NCI-H2227 (cell line): ENCODE data around the gene MTERF4.

ENCODE experiments used
- DNase-seq: peaks from one replicate; lab custom pipeline; 2025; ENCODE audit not compliant: unreplicated experiment; lab: John Stamatoyannopoulos, UW

MTERF4 gene

DNA sequence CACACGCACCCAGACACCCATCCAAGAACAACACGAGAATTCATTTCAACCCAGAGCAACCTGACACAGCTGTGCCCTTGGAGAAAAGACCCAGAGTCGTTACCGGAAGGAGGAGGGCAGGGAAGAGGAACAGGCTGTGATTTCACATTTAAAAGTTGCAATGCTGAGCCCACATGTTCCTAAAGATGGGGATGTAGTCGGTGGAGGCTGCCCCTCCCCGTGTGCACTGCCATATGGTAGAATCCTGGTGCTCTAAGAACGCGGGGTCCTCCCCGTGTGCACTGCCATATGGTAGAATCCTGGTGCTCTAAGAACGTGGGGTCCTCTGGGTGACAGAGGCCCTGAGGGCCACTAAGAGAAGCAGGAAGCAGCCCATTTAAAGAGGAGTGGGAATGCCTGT is 10.9 kb downstream of the MTERF4 start:
- no peak for DNase-seq

DNA sequence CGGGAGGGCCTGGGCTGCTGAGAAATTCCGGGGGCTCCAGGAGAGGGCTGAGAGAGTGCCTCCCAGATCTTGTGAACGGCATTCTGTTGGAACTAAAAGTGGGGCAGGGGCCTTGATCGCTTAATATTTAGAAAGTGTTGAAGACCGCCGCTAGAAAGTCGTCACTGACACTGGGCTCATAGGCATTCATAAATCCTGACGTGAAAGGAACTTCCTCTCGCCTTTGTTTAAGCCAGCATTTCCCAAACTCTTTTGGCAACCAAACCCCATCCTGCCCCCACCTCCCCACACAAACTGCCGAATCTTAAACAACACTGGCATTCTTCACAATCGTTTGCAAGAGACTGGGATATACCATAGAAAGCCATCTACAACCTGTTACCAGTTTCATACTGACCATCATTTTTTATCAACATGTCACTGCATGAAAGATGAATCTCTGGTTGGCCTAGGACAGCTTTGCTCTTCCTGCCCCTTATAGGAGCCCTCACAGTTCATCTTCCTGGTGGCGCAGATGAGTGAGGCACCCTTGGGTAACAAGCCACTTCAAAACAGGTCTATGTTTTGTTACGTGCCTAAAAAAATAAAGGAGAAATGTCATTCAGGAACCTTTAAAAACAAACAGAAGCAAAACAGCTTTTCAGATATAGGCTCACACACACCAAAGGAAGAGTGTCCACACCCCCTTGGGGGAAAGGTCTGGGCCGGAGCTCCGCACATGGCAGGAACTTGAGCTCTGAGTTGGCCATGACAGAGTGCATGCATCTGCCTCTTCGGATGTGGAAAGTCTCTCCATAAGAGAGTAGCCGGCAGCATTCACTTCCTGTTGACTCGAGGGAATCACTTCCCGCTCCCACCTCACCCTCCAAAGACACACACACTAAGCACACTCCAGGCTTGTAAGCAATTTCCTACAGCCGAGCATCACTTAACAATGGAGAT is 13.0 kb downstream of the MTERF4 start:
- DNase-seq: no peak

DNA sequence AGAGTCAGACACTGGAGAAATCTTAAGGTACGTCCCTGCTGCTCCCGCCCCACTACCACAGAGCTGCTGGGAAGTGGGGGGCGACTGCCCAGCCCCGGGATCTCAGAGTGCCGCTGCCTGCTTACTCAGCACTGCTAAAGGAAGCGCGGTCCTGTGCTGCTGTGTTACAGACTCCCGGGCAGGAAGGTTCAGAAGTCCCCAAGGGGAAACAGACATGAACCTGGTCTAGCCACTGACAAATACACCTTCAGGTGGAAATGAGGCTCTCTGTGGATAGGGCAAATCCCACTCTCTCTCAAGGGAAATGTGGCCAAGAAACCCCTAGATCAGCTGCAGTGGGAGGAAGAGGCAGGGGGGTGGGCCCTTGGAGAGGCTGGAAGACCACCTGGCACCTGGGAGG is 13.7 kb downstream of the MTERF4 start:
- no peak for DNase-seq

DNA sequence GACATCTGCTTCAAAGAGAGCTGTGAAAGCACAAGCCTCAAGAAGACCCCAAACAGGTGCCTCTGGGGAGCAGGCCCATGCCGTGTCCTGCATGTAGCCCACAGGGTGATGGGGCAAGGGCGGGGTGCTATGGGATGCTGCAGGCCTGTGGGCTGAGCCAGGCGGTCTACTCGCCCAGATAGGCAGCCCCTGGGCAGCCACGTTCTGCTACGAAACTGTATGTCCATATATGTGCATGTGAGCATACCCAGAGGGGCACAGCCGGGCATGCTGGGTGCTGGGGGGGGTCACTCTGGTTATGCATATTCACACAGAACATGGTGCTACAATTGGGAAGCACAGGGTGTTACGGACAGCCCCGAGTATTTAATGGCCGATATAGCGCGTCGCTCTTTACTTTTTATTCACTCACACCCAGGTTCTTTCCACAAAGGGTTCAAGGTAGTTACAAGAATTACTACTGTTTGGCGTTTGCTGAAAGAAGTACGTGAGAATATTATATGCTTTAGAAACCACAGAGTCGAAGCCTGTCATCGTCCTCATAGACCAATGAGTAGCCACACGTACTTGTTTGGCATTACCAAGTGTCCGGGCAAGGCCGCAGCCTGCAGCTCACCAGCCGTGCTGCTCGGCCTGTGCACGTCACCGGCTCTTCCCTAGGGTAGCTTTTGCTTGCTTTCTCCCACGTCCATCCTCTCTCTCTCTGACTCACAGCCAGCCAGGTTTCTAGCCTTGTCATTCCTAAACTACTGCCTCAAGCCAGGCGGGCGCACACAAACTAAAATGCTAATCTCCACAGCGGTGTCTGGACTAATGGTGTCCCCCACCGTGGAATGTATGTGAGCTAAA is 14.4 kb downstream of the MTERF4 start:
- no peak for DNase-seq

DNA sequence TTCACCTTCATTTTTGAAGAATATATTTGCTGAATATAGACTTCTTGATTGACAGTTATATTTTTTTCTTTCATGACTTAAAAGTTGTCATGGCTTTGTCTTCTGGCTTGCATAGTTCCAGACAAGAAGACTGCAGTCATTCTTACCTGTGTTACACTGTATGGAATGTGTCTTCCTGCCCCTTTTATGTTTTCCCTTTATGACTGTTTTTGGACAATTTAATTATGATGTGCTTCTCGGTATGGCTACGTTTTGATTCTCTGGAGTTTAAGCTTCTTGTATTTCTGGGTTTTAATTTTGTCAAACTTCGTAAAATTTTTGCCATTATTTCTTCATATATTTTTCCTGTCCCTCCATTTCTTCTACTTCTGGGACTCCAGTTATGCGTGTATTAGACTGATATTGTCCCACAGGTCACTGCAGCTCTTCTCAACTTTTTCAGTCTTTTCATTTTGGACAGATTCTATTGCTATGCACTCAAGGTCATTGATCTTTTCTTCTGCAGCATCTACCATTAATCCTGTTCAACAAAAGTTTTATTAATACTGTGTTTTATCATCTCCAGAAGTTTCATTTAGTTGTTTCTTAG is 17.1 kb downstream of the MTERF4 start:
- DNase-seq: no peak

DNA sequence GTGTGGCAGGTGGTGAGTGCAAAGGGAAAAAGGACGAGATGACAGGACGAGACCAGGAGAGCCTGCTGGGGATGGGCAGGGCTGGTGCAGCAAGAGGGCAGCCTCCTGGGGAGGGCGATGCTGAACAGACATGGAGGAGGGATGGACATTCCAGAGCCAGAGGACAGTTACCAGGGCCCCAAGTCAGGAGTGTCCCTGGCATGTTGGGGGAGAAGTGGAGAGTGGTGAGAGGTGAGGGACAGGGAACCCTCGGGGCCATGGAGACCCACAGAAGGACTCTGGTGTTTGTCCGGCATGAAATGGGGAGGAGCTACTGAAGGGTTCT is 19.0 kb downstream of the MTERF4 start:
- DNase-seq: no peak

DNA sequence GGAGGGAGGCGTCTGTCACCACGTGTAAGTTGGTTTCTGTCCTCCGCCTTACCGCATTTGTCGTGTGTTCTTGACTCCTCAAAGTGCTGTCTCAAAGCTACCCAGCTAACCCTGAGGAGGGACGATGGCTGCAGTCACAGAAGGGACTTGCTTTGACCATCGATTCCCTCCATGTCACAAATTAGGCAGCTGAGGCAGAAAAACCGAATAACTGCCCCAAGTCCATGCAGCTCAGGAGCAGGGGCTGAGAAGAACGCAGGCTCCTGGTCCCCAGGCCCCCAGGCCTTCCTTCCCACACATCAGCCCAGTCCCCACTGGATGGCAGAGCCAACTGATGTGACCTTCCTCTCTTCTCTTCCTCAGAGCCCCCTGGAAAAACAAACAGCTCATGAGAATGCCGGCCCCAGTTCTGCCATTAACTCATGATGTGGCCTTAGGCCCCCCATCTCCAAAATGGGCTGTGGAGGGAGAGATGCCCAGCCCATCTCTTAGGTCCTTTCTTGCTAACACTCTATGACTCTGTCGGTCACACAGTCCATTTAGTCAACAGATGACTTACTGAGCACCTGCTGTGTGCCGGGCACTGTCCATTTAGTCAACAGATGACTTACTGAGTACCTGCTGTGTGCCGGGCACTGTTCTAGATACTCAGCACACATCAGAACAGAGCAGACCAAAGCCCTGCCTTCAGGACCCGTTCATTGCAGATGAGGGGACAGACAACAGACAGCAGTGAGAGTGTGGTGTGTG is 19.6 kb downstream of the MTERF4 start:
- DNase-seq: no peak

DNA sequence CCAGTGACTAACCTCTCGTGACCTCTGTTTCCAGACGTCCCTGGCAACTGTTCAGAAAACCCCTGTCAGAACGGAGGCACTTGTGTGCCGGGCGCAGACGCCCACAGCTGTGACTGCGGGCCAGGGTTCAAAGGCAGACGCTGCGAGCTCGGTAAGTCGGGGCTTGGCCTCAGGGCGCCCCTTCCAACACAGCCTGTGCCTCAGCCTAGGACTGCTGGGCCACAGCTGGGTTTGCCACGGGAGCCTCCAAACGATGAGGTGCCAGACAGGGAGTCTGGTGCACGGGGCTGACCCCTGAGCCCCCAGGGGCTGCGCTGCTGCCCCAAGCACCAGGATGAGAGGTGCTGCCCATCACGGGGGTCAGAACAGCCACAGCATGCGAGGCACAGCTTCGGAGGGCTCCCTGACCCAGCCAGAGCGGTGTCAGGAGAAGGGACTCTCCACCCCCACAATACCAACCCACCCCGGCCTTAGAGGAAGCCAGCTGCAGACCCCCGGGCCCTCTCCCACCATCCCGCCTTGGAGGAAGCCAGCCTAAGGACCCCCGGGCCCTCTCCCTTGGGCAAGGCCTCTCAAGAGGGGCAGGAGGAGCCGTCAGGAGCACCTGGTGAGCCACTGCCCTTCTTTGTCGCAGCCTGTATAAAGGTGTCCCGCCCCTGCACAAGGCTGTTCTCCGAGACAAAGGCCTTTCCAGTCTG is 20.3 kb downstream of the MTERF4 start:
- DNase-seq: no peak

DNA sequence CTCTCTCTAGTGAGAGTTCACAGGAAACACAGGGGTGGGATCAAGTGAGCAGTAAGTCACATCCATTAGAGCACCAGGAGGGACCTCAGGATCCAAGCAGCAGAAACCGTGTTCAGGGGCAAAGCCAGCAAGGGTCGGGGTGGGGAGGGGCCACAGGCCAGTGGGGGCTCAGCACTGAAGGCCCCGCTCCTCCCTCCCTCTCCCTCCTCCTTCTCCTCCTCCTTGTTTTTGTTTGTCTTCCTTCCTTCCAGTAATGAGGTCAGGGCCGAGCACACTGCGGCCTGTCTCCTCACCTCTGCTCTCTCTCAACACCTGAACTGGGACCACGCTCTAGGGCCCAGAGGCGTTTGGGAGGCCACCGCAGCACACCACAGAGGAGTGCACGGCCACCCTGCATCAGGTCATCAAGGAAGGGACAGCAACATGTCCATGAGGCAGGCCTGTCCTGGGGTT is 20.9 kb downstream of the MTERF4 start:
- no peak for DNase-seq

DNA sequence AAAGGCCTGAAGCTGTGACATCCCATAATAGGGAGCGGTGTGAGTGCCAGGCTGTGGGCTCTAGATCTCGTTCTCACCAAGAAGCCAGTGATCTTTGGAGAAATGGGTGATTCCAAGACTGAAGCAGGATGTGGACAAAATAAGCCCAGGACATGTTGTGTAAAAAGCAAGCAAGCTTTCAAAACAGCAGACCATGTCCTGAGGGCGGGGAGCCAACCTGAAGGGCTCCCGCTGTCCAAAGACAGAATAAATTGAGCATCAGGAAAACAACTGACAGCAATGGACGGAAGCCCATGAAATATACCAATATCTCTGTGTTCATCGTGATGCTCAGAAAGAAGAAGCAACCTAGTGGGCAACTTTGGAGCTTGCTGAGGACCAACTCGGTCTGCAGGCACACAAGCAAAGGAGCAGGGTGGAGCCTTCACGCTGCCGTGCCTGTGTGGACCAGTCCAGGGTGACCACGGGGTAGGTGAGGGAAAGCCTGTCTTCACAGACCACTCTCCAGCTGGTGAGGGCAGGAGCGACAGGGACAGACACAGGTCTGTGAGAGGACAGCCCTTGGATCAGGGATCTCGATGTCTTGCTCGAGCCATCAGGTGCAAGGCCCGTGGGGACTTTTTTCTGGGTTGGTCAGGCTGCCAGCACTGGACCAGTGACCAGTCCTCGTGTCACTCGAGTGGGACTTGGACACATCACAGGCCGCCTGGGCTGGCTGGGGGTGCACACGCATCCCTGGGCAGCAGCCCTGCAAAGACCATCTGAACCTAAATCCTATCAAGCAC is 21.5 kb downstream of the MTERF4 start:
- no peak for DNase-seq

DNA sequence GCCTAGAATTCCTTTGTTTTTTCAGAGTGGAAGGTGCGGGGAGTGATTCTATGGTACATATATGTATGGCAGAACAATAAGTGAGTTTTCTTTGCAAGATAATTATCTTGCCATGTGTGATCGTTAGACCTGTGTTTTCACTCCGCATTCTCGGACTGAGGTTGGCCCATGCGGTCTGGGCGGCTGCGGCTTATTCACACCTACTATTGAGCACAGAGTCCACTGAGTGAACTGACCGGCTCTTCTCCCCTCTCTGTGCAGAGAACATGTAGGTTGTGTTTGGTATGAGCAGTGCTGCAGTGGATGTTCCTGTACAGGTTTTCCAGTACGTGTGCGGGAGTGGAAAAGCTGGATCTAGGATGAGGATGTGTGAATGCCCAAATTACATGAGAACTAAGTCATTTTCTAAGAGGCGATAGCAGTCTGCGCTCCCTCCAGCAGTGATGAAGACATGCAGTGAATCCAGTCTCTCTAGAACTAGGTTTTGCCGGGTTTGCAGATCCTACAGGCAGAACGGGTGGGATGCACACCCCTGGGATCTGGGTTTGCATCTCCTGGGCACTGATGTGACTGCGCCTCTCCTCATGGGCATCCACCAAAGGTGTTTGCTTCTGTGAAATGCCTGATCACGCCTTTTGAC is 27.1 kb downstream of the MTERF4 start:
- DNase-seq: no peak

DNA sequence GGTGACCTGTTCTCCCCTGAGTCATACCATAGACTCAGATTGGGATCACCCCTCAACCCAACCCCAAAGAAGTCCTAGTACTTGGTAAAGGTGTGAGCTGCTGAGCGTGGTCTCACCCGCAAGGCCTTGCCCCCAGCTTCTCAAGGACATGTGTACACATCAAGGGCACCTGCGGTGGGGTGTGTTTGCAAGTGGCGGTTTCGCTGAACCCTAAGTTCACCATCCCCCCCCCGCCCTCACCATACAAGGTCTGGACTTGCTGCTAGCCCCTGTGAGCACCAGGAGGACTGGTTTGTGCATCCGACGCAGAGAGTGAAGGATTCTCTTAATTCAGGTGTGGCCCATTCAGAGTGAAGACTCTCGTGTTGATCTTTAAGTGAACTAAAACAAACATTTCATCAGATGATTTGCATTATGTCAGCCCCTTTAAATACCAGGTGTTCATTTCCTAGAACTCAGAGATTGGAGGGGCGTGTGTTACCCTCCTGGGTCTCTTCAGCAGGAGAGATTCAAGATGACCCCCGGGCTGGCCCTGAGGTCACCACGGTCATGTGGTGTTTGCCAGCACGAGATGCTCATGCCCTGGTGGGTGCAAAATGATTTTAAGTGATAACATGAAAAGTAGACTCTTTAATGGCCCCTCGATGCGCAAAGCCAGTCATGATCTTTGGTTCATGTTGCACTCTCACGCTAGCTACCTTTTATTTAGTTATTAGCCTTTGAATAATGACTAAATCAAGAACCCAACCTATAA is 27.8 kb downstream of the MTERF4 start:
- DNase-seq: no peak

DNA sequence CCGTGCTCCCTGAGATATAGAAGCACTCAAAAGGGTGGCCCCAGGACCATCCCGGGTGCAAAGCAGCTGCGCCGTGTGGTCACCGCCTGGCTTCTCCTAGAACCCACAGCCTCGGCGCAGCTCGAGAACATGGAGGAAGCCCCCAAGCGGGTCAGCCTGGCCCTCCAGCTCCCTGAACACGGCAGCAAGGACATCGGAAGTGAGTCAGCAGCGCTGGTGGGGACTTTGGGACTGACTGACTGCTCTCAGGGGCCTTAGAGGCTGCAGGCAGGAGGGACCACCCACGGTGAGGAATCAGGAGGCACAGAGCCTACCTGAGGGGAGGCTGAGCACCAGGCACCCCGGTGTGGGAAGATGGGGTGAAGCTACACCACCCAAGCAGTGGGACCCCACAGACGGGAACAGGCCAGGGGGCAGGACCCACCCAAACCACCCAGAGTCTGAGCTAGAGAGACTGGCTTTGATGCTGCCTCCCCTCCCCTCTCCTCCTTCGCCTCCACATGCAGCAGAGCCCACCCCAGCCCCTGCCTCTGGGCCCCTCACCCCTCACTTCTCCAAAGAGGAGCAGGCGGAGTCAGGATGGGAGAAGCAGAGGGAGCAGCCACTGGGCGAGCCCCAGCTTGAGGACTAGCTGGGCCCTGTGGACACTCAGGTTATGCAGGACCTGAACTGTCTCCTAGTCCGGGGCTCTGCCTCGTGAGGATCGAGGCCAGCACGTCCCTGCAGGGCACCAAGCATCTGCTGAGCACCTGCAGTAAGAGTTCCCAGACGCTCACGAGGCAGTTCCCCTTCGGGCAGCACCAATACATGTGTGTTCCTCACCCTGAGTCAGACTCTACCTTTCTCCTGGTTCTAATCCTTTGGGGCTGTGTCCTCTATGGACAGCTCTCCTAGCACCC is 28.7 kb downstream of the MTERF4 start:
- DNase-seq: no peak

DNA sequence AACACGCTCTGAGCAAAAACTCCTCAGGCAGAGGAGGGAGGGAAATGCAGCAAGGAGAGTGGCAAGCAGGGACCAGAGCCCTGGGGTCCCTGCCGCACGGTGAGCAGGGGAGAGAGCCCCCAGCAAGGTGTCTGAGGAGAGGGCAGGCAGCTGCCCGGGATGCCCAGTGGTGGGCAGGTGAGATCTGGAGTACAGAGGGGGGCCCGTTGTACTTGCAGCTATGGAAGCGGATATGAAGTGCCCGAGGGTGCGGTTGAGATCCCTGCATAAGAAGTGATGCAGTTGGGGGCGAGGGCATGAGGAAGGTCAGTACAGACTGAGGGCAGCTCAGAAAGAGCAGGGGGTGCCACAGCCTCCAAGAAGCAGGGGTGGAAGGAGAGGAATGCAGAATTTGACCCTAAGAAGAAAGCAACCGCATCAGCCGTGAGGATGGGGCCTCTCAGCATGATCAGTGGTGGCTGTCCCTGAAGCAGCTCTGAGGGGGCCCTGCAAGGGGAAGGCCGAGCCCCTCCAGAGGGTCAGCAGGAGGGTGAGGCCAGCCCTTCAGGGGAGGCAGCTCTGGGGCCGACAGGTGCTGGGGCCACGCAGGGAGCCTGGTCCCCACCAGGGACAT is 29.4 kb downstream of the MTERF4 start:
- DNase-seq: no peak

DNA sequence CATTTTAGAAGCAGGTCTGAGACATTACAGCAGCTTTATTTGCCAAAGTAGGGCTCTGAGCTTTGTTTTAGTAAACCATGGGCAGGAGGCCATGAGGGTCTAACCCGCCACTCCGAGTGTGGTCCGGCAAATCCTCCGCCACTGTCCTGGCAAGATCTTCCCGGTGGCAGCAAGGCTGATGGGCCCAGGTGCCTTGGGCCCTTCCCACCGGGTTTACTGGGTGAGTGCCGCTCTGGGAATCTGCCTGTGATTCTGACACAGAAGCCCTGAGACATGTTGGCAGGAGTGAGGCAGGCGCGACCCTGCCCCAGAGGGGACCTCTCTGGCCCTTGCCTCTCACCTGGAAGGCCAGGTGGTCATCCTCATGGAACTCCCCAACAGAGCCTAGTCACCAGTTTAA is 29.9 kb downstream of the MTERF4 start:
- DNase-seq: no peak

DNA sequence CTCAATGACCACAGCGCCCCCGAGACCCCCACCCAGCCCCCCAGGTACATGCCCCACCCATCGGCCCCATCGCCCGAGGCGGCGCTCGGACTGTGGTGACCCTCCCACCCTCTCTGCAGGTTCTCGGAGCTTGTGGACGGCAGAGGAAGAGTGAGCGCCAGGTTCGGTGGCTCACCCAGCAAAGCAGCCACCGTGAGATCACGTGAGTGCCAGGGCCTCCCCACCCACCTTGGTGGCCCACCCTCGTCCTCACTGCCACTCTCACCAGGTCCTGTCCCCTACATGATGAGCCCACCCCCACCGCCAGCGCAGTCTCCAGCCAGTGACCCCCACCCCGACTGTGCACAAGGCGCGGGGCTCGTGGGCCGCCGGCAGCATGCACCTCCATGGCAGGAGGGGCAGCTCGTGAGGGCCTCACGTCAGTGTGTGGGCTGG is 30.4 kb downstream of the MTERF4 start:
- DNase-seq: no peak
